GM12891 (cell line): ENCODE data around the gene FOXB1.

Experiments
- DNase-seq: peaks from one replicate; pipeline ENCODE4 v3.0.0; 2011; ENCODE audit warnings: low spot score; ENCODE audit not compliant: insufficient read length
- FAIRE-seq: peaks from 2 replicates; lab custom pipeline; 2011; peaks lifted over from hg19 to GRCh38; lab: Jason Lieb, UNC
- PAX5 ChIP-seq: IDR thresholded peaks from 2 replicates; pipeline ENCODE4 v1.6.1; 2011; ENCODE audit warnings: low read length, moderate library complexity, mild to moderate bottlenecking; ENCODE audit not compliant: insufficient read depth, severe bottlenecking
- POLR2A ChIP-seq: IDR thresholded peaks from 2 replicates; pipeline ENCODE4 v1.6.1; 2011; ENCODE audit warnings: low read depth, low read length, control low read depth
- POLR2AphosphoS5 ChIP-seq: IDR thresholded peaks from 2 replicates; pipeline ENCODE4 v1.6.1; 2011; ENCODE audit warnings: low read depth, low read length, control low read depth
- POU2F2 ChIP-seq: IDR thresholded peaks from 2 replicates; pipeline ENCODE4 v1.6.1; 2011; ENCODE audit warnings: low read depth, mild to moderate bottlenecking, control low read depth, low read length, moderate library complexity
- SPI1 ChIP-seq: IDR thresholded peaks from 2 replicates; pipeline ENCODE4 v1.6.1; 2011; ENCODE audit warnings: low read depth, low read length, control low read depth
- TAF1 ChIP-seq: IDR thresholded peaks from 2 replicates; pipeline ENCODE4 v1.6.1; 2011; ENCODE audit warnings: low read depth, low read length, control low read depth

Gene FOXB1

DNA sequence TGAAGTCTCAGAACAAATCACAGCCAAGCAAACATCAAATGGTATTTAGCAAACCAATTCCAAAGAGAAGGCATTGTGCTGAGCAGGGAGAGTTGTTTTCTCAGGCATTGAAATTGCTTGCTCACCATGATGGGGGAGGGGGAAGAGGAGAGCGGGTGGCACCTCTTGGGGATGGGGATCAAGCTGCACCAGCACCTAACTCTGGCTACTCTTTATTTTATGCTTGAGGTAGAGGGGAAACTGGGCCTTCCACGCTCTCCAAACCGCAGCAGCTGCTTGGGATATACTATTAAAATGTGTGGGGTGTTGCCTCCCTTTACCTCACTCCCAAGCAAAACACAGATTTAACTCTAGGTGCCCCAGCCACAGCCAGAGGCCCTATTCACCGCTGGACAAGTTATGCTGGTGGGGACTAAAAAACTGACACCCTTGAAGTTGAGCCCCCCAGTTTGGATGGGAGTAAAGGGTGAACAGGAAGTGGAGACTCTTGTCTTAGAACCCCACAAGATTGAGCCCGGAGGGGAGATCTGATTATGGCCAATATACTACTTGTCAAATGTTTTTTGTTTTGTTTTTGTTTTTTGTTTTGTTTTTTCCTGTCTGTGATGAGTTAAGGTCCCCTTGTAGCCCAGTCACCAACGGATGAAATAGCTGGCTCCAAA lies 5.0 kb upstream of the FOXB1 start:
- DNase-seq (no peak), FAIRE-seq (no peak)
- TF ChIP-seq POLR2A (no peak), TAF1 (no peak), SPI1 (no peak), POLR2AphosphoS5 (no peak), PAX5 (no peak), POU2F2 (no peak)

GRCh38 chr15:59999612-60000112 lies 4.4 kb upstream of the FOXB1 start:
- no peak for TF ChIP-seq SPI1
- no peak for TF ChIP-seq PAX5
- TF ChIP-seq POLR2A: no peak
- no peak for TF ChIP-seq TAF1
- no peak for TF ChIP-seq POU2F2
- no peak for TF ChIP-seq POLR2AphosphoS5
- DNase-seq (no peak), FAIRE-seq (no peak)

- no peak for DNase-seq
- TF ChIP-seq SPI1 (no peak), TAF1 (no peak), POLR2AphosphoS5 (no peak), PAX5 (no peak), POLR2A (no peak)
Observed at GRCh38 chr15:60000113-60000823, 3.8 kb upstream of the FOXB1 start.

DNA sequence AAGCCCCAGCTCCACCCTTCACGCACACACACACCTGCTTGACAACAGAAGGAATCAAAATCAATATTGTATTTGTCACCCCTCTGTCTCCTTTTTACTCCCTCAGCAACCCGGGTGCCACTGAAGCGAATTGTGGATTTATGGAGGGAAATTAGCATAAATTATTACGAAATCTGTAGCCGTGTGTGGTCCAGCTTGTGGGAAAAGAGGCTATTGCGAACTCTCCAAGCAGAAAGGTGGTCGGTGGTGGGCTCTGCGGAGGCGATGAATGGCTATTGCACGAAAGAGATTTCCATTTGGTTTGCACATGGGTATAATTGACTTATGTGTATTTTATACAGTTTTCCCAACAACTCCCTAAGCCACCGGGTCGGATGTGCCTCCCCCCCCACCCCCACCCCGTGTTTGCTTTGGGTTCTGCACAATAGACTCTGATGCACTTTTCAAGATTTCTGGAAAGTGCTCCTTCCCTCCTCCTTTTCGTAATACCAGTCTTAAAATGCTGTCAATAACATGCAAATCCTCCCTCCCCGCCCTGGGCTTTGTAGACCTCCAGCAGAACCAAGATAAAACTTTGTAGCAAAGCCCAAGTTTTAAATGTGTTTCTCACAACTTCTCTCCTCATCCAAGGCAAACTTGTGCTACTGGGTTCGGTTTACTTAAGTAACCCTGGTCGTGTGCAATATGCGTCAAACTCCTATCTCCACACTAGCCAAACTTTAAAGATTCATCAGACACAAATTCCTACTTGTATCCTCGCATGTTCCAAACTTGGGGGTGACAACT lies 3.1 kb upstream of the FOXB1 start:
- DNase-seq (no peak), FAIRE-seq (no peak)
- no peak for TF ChIP-seq SPI1
- no peak for TF ChIP-seq POLR2AphosphoS5
- no peak for TF ChIP-seq PAX5
- TF ChIP-seq TAF1: no peak
- no peak for TF ChIP-seq POLR2A
- TF ChIP-seq POU2F2: no peak

More at GRCh38 chr15:60000113-60000823, 3.8 kb upstream of the FOXB1 start:
- FAIRE-seq: no peak

DNA sequence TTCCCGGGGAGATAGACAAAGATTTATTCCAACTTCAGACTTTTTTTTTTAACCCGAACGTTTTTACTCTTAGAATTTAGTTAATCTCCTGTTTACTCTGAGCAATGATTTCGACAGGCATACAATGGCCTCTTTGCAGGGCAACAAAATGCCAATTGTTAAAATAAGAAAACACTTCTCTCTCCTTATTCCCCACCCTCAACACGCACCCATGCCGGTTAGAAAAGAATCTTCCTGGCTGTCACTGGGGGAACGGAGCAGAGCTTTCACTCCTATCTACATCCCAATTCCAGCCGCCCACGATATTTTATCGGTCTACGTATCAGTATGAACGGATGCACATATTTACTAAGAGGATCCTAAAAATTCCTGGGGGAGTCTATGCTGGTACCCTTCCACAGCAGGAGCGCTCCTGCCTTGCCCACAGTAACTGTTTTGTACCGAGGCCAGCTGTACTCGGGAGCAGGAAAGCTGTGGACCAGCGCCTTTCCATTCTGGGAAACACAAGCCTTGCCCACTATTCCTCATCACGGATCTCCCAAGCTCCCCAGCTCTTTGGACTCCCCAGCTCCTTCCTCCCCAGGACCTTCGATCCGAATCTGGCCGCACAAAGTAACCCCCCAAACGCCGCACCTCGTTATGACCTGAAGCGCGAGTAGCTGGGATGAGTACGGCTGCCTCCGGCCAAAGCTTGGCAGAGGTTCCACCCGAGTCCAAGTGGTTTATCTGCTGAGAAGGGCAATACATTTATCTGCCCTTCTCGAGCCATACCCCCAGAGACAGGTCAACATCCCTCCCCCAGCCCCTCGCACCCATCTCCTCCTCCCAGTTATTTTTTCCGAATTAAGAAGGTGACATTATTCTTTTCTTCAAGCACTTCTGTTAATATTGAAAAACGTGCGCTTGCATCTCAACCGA lies 2.2 kb upstream of the FOXB1 start:
- DNase-seq (no peak), FAIRE-seq (no peak)
- no peak for TF ChIP-seq POLR2A
- TF ChIP-seq SPI1: no peak
- no peak for TF ChIP-seq POU2F2
- no peak for TF ChIP-seq PAX5
- no peak for TF ChIP-seq POLR2AphosphoS5
- TF ChIP-seq TAF1: no peak

DNA sequence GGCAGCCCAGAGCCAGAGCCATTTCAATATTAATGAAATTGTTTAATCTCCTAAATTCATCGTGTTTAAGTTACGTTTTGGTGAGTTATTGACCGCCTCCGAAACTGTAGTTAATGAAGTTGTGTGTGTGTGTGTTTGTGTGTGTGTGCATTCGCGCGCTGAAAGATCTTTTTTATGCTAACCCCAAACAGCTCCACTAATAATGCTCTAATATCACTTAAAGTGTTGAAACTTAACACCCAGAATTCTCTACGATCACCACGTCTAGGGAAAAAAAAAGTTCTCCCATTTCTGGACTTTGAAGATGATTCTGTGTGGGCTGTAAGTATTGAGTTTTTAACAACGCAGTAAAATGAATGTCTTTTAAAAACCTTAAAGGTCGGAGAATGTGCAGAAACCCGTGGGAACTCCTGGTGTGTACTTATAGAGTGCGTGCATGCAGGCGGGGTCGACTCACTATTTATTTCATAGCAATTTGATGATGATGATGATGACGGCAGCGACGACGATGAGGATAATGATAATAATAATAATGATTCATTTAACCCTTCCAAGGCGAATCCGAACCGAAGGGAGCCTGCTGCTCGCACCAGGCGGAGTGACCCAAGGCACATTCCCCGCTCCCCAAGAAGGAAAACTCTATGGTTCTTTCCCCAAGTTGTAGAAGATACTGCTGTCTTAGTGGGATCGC lies 1.4 kb upstream of the FOXB1 start:
- no peak for FAIRE-seq
- DNase-seq: no peak
- TF ChIP-seq SPI1 (no peak), POLR2AphosphoS5 (no peak), PAX5 (no peak), TAF1 (no peak), POLR2A (no peak), POU2F2 (no peak)

DNA sequence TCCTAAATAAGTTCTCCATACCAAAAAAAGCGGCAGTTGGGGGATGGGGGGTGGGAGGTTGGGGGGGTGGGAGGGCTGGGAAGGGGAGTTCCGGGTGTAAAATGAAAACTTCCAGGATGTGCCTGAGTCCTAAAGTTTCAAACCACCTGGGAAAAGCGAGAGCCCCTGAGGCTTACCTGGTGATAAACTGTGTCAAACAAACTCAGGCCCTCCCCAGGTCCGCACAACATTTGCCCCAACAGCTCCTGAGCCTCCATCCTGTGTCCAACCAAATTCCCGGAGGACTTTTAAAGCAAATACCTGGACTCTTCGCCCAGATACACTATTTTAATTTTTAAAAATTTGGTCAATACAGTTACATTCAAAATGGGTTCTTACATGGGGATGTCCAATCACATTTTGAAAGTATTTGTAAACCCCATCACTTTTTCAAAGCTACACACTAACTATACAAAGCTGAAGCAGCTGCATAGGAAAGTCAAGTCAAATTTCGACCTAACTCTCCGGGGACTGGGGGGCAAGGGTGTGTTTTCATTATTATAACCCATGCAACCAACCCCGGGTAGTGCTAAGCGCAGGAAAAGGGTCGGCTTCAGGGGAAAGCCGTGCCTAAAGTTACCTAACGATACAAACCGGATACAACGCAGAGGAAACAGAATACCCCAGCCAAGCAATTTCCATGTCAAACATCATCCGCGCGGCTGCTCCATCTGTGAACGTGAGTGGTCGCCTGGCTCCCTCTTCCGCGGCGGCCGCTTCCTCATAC lies 685 bp upstream of the FOXB1 start:
- FAIRE-seq (no peak), DNase-seq (no peak)
- no peak for TF ChIP-seq TAF1
- TF ChIP-seq POLR2AphosphoS5: no peak
- TF ChIP-seq POLR2A: no peak
- no peak for TF ChIP-seq POU2F2
- no peak for TF ChIP-seq SPI1

GRCh38 chr15:60004846-60005351 lies 788 bp downstream of the FOXB1 start:
- DNase-seq: no peak
- no peak for FAIRE-seq
- TF ChIP-seq TAF1 (no peak), POLR2AphosphoS5 (no peak), SPI1 (no peak), POLR2A (no peak), POU2F2 (no peak), PAX5 (no peak)
